ENCODE measurements around the gene OR5T2.
"Not testable (repeated sequence)": the region's sequence is repeated elsewhere in the genome, so short reads cannot be mapped to it uniquely, and the experiment has no call there.

Gene OR5T2

DNA sequence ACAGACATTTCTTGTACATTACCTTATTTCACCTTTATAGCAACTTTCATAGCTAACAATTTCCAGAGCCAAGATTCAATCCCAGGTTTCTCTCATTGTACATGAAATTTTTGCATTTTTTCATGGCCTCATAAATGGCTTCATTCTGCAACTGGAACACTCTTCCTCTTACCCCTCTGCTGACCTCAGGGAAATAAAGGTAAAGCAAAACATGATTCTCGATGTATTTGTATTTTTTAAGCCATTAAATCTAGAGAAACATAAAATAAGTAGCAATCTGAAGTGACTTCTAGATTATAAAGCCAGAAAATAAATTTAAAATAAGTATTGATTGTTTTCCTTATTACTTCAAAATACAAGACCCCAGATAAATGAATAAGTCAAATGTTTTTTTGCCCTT is at the start of gene OR5T2:
OR5T2 (minus strand) TSS at position 101 of the 400 bp plus-strand sequence. CDS start 1,193 bp downstream, outside the sequence.
- in situ Hi-C loops (cut with HindIII; ENCODE audit: low pct_ligation_motif_present, low sequenced_read_pairs), result no loop called here
- H3K36me3 ChIP-seq (replicated peaks), result no peaks in the 10 kb centered on the region
- no peak within 1 kb of the TSS for H3K4me3 ChIP-seq (ENCODE audit: low read depth, low read length)
- no peak within 1 kb of the TSS for H3K27ac ChIP-seq
- no peak for DNase-seq
- no peaks in the 10 kb centered on the region for H3K27me3 ChIP-seq (replicated peaks)
- TF ChIP-seq, protein P1, sequence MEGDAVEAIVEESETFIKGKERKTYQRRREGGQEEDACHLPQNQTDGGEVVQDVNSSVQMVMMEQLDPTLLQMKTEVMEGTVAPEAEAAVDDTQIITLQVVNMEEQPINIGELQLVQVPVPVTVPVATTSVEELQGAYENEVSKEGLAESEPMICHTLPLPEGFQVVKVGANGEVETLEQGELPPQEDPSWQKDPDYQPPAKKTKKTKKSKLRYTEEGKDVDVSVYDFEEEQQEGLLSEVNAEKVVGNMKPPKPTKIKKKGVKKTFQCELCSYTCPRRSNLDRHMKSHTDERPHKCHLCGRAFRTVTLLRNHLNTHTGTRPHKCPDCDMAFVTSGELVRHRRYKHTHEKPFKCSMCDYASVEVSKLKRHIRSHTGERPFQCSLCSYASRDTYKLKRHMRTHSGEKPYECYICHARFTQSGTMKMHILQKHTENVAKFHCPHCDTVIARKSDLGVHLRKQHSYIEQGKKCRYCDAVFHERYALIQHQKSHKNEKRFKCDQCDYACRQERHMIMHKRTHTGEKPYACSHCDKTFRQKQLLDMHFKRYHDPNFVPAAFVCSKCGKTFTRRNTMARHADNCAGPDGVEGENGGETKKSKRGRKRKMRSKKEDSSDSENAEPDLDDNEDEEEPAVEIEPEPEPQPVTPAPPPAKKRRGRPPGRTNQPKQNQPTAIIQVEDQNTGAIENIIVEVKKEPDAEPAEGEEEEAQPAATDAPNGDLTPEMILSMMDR (IDR thresholded peaks at IDR 0.05; ENCODE audit: low read depth, low read length, missing control alignments), result no peak

DNA sequence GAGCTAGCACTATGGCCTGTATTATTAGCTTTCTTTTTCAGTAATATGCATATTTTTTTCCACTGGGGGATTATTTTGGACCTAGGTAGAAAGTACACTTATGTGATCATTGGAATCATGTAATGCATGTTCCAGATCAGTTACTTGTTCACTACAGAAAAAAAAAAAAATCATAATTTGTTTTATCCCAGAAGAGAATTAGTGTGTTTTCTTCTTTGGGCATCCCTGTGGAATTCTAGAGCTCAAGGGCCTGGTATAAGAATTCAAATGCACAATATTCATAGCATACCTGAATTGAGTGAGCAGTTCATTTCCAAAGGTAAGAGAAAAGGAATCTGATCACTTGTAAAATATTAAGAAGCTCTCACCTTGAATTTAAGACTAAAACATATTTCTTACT is 39.8 kb upstream of the OR5T2 start, which contains the start of gene OR5T1:
OR5T1 (plus strand) TSS at position 301 of the 400 bp plus-strand sequence. CDS start 1,485 bp downstream, outside the sequence.
- in situ Hi-C loops (cut with HindIII; ENCODE audit: low pct_ligation_motif_present, low sequenced_read_pairs), result no loop called here
- Histone ChIP-seq H3K4me3 (ENCODE audit: low read depth, low read length) (no peak within 1 kb of the TSS), H3K36me3 (replicated peaks) (no peaks in the 10 kb centered on the region), H3K27me3 (replicated peaks) (no peaks in the 10 kb centered on the region), H3K27ac (no peak within 1 kb of the TSS)
- TF ChIP-seq, protein P1 (IDR thresholded peaks at IDR 0.05; ENCODE audit: low read depth, low read length, missing control alignments), result no peak
- DNase-seq, result no peak

DNA sequence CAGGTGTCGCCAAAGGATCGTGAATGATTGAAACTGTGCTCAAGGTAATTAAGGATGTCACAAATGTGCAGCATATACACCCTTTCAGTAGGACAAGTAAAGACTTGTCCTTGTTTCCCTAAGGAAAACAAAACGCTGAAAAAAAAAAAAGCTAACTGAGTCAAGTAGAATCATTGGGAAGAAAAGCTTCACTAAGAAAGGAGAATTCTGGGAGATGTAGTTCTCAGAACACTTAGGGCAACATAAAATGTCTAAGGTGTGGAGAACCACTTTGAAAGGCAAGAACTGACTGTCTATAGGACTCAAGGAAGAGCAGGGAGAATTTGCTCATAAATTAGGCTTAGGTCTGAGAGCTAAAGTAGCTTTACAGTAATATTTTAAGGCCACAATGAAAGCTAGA is 37.0 kb upstream of the OR5T2 start:
- no peak overlapping the region for H3K27ac ChIP-seq
- no peaks in the 10 kb centered on the region for H3K36me3 ChIP-seq (replicated peaks)
- H3K4me3 ChIP-seq (ENCODE audit: low read depth, low read length), result no peak overlapping the region
- DNase-seq, result no peak
- in situ Hi-C loops (cut with HindIII; ENCODE audit: low pct_ligation_motif_present, low sequenced_read_pairs), result no loop called here
- no peaks in the 10 kb centered on the region for H3K27me3 ChIP-seq (replicated peaks)
- TF ChIP-seq, protein P1 (IDR thresholded peaks at IDR 0.05; ENCODE audit: low read depth, low read length, missing control alignments), result no peak

DNA sequence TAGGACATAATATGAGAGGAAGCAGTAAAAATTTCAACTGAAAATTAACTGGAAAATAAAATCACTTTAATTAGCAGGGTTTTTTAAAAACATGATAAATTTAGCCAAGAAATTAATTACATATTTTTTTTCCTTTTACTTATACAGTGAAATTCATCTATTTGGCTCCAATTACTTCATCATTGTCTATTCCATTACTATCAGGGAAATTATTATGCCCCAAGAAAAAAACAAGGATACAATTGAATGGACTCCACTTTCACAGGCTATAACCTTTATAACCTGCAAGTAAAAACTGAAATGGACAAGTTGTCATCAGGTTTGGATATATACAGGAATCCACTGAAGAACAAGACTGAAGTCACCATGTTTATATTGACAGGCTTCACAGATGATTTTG is 17.9 kb upstream of the OR5T2 start, which contains the start of gene OR5T3:
OR5T3 (plus strand) TSS at position 301 of the 400 bp plus-strand sequence; CDS start at position 301, 0 bp downstream.
- H3K27me3 ChIP-seq (replicated peaks), result no peaks in the 10 kb centered on the region
- no peaks in the 10 kb centered on the region for H3K36me3 ChIP-seq (replicated peaks)
- no peak within 1 kb of the TSS for H3K4me3 ChIP-seq (ENCODE audit: low read depth, low read length)
- no peak within 1 kb of the TSS for H3K27ac ChIP-seq
- TF ChIP-seq, protein P1 (IDR thresholded peaks at IDR 0.05; ENCODE audit: low read depth, low read length, missing control alignments), result no peak
- in situ Hi-C loops (cut with HindIII; ENCODE audit: low pct_ligation_motif_present, low sequenced_read_pairs), result no loop called here
- DNase-seq, result no peak

DNA sequence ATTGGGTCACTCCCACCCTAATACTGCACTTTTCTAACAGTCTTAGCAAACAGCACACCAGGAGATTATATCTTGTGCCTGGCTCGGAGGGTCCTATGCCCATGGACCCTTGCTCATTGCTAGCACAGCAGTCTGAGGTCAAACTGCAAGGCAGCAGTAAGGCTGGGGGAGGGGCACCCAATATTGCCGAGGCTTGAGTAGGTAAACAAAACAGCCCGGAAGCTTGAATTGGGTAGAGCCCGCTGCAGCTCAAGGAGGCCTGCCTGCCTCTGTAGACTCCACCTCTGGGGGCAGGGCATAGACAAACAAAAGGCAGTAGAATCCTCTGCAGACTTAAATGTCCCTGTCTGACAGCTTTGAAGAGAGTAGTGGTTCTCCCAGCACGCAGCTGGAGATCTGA is 14.3 kb downstream of the OR5T2 start:
- in situ Hi-C loops (cut with HindIII; ENCODE audit: low pct_ligation_motif_present, low sequenced_read_pairs); H3K27me3 ChIP-seq (replicated peaks); H3K4me3 ChIP-seq (ENCODE audit: low read depth, low read length); DNase-seq; H3K36me3 ChIP-seq (replicated peaks); H3K27ac ChIP-seq: not testable (repeated sequence)

DNA sequence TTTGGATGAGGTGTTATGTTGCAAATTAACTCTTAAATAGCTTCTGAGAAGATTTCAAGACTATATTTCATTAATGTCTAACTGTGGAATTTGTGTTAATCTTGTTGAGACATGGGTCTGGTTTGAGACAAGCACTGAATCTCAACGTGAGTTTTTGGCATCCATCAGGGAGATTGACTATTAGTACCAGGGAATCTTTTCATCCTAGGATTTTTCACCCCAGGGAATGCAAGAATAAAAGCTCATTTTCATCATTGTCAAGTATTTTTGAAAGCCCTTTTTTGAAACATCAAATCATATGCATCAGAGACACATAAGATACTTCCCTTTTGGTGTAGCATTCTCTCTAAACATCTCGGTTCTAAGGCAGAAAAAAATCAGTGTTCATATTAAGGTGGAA is 19.5 kb downstream of the OR5T2 start:
- TF ChIP-seq, protein P1 (IDR thresholded peaks at IDR 0.05; ENCODE audit: low read depth, low read length, missing control alignments), result no peak
- no peak overlapping the region for H3K4me3 ChIP-seq (ENCODE audit: low read depth, low read length)
- H3K36me3 ChIP-seq (replicated peaks), result no peaks in the 10 kb centered on the region
- no peaks in the 10 kb centered on the region for H3K27me3 ChIP-seq (replicated peaks)
- H3K27ac ChIP-seq, result no peak overlapping the region
- no peak for DNase-seq
- in situ Hi-C loops (cut with HindIII; ENCODE audit: low pct_ligation_motif_present, low sequenced_read_pairs), result no loop called here

All from brain microvascular endothelial cell (primary cell).